ENCODE measurements around the gene FAM72D.
"Not testable (repeated sequence)": the region's sequence is repeated elsewhere in the genome, so short reads cannot be mapped to it uniquely, and the experiment has no call there.

FAM72D gene

GRCh38 chr1:145094655-145095211, 1.0 kb upstream of the FAM72D start:
- H3K27ac ChIP-seq (ENCODE audit: low read length, poor library complexity, severe bottlenecking); H4K91ac ChIP-seq (ENCODE audit: low read length); H3K4me2 ChIP-seq (ENCODE audit: low read length, poor library complexity, severe bottlenecking); H2BK120ac ChIP-seq (ENCODE audit: low read depth, low read length); H2BK5ac ChIP-seq (ENCODE audit: low read depth, low read length, poor library complexity, severe bottlenecking); H3K79me1 ChIP-seq (replicated peaks; ENCODE audit: low read length, poor library complexity, severe bottlenecking); H3K36me3 ChIP-seq (ENCODE audit: control insufficient read depth in 1 of 2, insufficient read depth in 2 of 2, low read depth in 1 of 2, low read length in 2 of 2); H3K27me3 ChIP-seq (ENCODE audit: control insufficient read depth in 1 of 2, insufficient read depth in 1 of 2, low read length in 2 of 2); H3K9me3 ChIP-seq (ENCODE audit: control insufficient read depth, low read length); H4K8ac ChIP-seq (ENCODE audit: low read length); H3K23ac ChIP-seq (ENCODE audit: low read length in 2 of 2); H3K18ac ChIP-seq (ENCODE audit: low read depth in 1 of 2, low read length in 2 of 2); H3K4ac ChIP-seq (ENCODE audit: low read depth in 1 of 2, low read length in 2 of 2); H2AFZ ChIP-seq (ENCODE audit: low read depth, low read length); H2BK12ac ChIP-seq (ENCODE audit: low read length in 2 of 2); H3K4me1 ChIP-seq (ENCODE audit: control insufficient read depth, insufficient read depth, low read depth, low read length); DNase-seq; H2AK5ac ChIP-seq (ENCODE audit: low read length, severe bottlenecking); H3K14ac ChIP-seq (ENCODE audit: low read length in 2 of 2); H2BK15ac ChIP-seq (ENCODE audit: low read depth, poor library complexity, severe bottlenecking): not testable (repeated sequence)
- no CpG with 5 or more reads among the region's 46 CpGs for WGBS
- peak overlapping the region; percentile 55 for H3K9ac ChIP-seq (ENCODE audit: low read length)
- peak overlapping the region; percentile 52 to 56 for H3K4me3 ChIP-seq (ENCODE audit: insufficient read depth in 1 of 2, low read depth in 1 of 2, low read length in 2 of 2)

- not testable (repeated sequence) for H3K9ac ChIP-seq (ENCODE audit: low read length); H2AK5ac ChIP-seq (ENCODE audit: low read length, severe bottlenecking); H3K79me1 ChIP-seq (replicated peaks; ENCODE audit: low read length, poor library complexity, severe bottlenecking); H2BK120ac ChIP-seq (ENCODE audit: low read depth, low read length); H3K4me1 ChIP-seq (ENCODE audit: control insufficient read depth, insufficient read depth, low read depth, low read length); H3K4me3 ChIP-seq (ENCODE audit: insufficient read depth in 1 of 2, low read depth in 1 of 2, low read length in 2 of 2); H2BK12ac ChIP-seq (ENCODE audit: low read length in 2 of 2); H3K27me3 ChIP-seq (ENCODE audit: control insufficient read depth in 1 of 2, insufficient read depth in 1 of 2, low read length in 2 of 2); H4K91ac ChIP-seq (ENCODE audit: low read length); H3K9me3 ChIP-seq (ENCODE audit: control insufficient read depth, low read length); H4K8ac ChIP-seq (ENCODE audit: low read length); H3K14ac ChIP-seq (ENCODE audit: low read length in 2 of 2); H2AFZ ChIP-seq (ENCODE audit: low read depth, low read length); H3K27ac ChIP-seq (ENCODE audit: low read length, poor library complexity, severe bottlenecking); H2BK5ac ChIP-seq (ENCODE audit: low read depth, low read length, poor library complexity, severe bottlenecking); H3K36me3 ChIP-seq (ENCODE audit: control insufficient read depth in 1 of 2, insufficient read depth in 2 of 2, low read depth in 1 of 2, low read length in 2 of 2); H3K18ac ChIP-seq (ENCODE audit: low read depth in 1 of 2, low read length in 2 of 2); H2BK15ac ChIP-seq (ENCODE audit: low read depth, poor library complexity, severe bottlenecking); DNase-seq; H3K4me2 ChIP-seq (ENCODE audit: low read length, poor library complexity, severe bottlenecking); H3K23ac ChIP-seq (ENCODE audit: low read length in 2 of 2); H3K4ac ChIP-seq (ENCODE audit: low read depth in 1 of 2, low read length in 2 of 2)
- no CpG with 5 or more reads among the region's 1 CpG for WGBS
Observed at GRCh38 chr1:145101725-145102124, 6.0 kb downstream of the FAM72D start.

- not testable (repeated sequence) for H3K36me3 ChIP-seq (ENCODE audit: control insufficient read depth in 1 of 2, insufficient read depth in 2 of 2, low read depth in 1 of 2, low read length in 2 of 2); H4K8ac ChIP-seq (ENCODE audit: low read length); H3K4ac ChIP-seq (ENCODE audit: low read depth in 1 of 2, low read length in 2 of 2); H3K18ac ChIP-seq (ENCODE audit: low read depth in 1 of 2, low read length in 2 of 2); H3K23ac ChIP-seq (ENCODE audit: low read length in 2 of 2); H3K4me3 ChIP-seq (ENCODE audit: insufficient read depth in 1 of 2, low read depth in 1 of 2, low read length in 2 of 2); H2AK5ac ChIP-seq (ENCODE audit: low read length, severe bottlenecking); H2AFZ ChIP-seq (ENCODE audit: low read depth, low read length); H3K4me1 ChIP-seq (ENCODE audit: control insufficient read depth, insufficient read depth, low read depth, low read length); H3K14ac ChIP-seq (ENCODE audit: low read length in 2 of 2); H2BK120ac ChIP-seq (ENCODE audit: low read depth, low read length); H2BK15ac ChIP-seq (ENCODE audit: low read depth, poor library complexity, severe bottlenecking); H3K27me3 ChIP-seq (ENCODE audit: control insufficient read depth in 1 of 2, insufficient read depth in 1 of 2, low read length in 2 of 2); H4K91ac ChIP-seq (ENCODE audit: low read length); H2BK12ac ChIP-seq (ENCODE audit: low read length in 2 of 2); H2BK5ac ChIP-seq (ENCODE audit: low read depth, low read length, poor library complexity, severe bottlenecking); H3K9me3 ChIP-seq (ENCODE audit: control insufficient read depth, low read length); H3K9ac ChIP-seq (ENCODE audit: low read length); H3K27ac ChIP-seq (ENCODE audit: low read length, poor library complexity, severe bottlenecking); DNase-seq; H3K79me1 ChIP-seq (replicated peaks; ENCODE audit: low read length, poor library complexity, severe bottlenecking); H3K4me2 ChIP-seq (ENCODE audit: low read length, poor library complexity, severe bottlenecking)
- WGBS: no CpG with 5 or more reads among the region's 2 CpGs
Observed at GRCh38 chr1:145103294-145103693, 7.5 kb downstream of the FAM72D start.

- H3K4ac ChIP-seq (ENCODE audit: low read depth in 1 of 2, low read length in 2 of 2); H4K91ac ChIP-seq (ENCODE audit: low read length); H4K8ac ChIP-seq (ENCODE audit: low read length); H3K4me3 ChIP-seq (ENCODE audit: insufficient read depth in 1 of 2, low read depth in 1 of 2, low read length in 2 of 2); H2BK12ac ChIP-seq (ENCODE audit: low read length in 2 of 2); H3K4me2 ChIP-seq (ENCODE audit: low read length, poor library complexity, severe bottlenecking); H2AFZ ChIP-seq (ENCODE audit: low read depth, low read length); H3K36me3 ChIP-seq (ENCODE audit: control insufficient read depth in 1 of 2, insufficient read depth in 2 of 2, low read depth in 1 of 2, low read length in 2 of 2); H2BK5ac ChIP-seq (ENCODE audit: low read depth, low read length, poor library complexity, severe bottlenecking); DNase-seq; H3K18ac ChIP-seq (ENCODE audit: low read depth in 1 of 2, low read length in 2 of 2); H3K27ac ChIP-seq (ENCODE audit: low read length, poor library complexity, severe bottlenecking); H2BK15ac ChIP-seq (ENCODE audit: low read depth, poor library complexity, severe bottlenecking); H3K14ac ChIP-seq (ENCODE audit: low read length in 2 of 2); H3K27me3 ChIP-seq (ENCODE audit: control insufficient read depth in 1 of 2, insufficient read depth in 1 of 2, low read length in 2 of 2); H3K9me3 ChIP-seq (ENCODE audit: control insufficient read depth, low read length); H3K9ac ChIP-seq (ENCODE audit: low read length); H2BK120ac ChIP-seq (ENCODE audit: low read depth, low read length); H3K79me1 ChIP-seq (replicated peaks; ENCODE audit: low read length, poor library complexity, severe bottlenecking); H2AK5ac ChIP-seq (ENCODE audit: low read length, severe bottlenecking); H3K23ac ChIP-seq (ENCODE audit: low read length in 2 of 2); H3K4me1 ChIP-seq (ENCODE audit: control insufficient read depth, insufficient read depth, low read depth, low read length): not testable (repeated sequence)
- WGBS: no CpG with 5 or more reads among the region's 3 CpGs
Observed at GRCh38 chr1:145111674-145112073, 15.9 kb downstream of the FAM72D start.

Measured in mesenchymal stem cell (in vitro differentiated cells and primary cell).